ENCODE data around the gene TRIO.

Gene TRIO

GRCh38 chr5:14447958-14448911 is 305.1 kb downstream of the TRIO start:
- Histone ChIP-seq H3K36me3 (ENCODE audit: control insufficient read depth in 2 of 2, insufficient read depth in 2 of 2, low read length in 2 of 2) (peaks cover 0 to 11% of the 10 kb centered on the region in 2 donors), H3K9me3 (ENCODE audit: control insufficient read depth in 2 of 2, low read length in 2 of 2) (no peaks in the 10 kb centered on the region), H3K9ac (ENCODE audit: low read depth in 1 of 2, low read length in 2 of 2) (peak overlapping the region in 1 of 2 donors; percentile 7), H3K27ac (ENCODE audit: low read depth in 2 of 2, low read length in 2 of 2) (peak overlapping the region; percentile 44 to 58), H3K4me1 (ENCODE audit: control insufficient read depth in 2 of 2, insufficient read depth in 2 of 2, low read length in 2 of 2) (peaks cover 16 to 31% of the 10 kb centered on the region in 2 donors), H3K4me3 (ENCODE audit: low read length in 2 of 2) (peak overlapping the region in 1 of 2 donors; percentile 4), H3K27me3 (ENCODE audit: control insufficient read depth in 2 of 2, insufficient read depth in 2 of 2, low read length in 2 of 2) (no peaks in the 10 kb centered on the region)

GRCh38 chr5:14449052-14449661 is 306.0 kb downstream of the TRIO start:
- Histone ChIP-seq H3K9me3 (ENCODE audit: control insufficient read depth in 2 of 2, low read length in 2 of 2) (no peaks in the 10 kb centered on the region), H3K9ac (ENCODE audit: low read depth in 1 of 2, low read length in 2 of 2) (no peak overlapping the region), H3K36me3 (ENCODE audit: control insufficient read depth in 2 of 2, insufficient read depth in 2 of 2, low read length in 2 of 2) (peaks cover 0 to 11% of the 10 kb centered on the region in 2 donors), H3K27ac (ENCODE audit: low read depth in 2 of 2, low read length in 2 of 2) (peak overlapping the region; percentile 44 to 58), H3K4me3 (ENCODE audit: low read length in 2 of 2) (no peak overlapping the region), H3K27me3 (ENCODE audit: control insufficient read depth in 2 of 2, insufficient read depth in 2 of 2, low read length in 2 of 2) (no peaks in the 10 kb centered on the region), H3K4me1 (ENCODE audit: control insufficient read depth in 2 of 2, insufficient read depth in 2 of 2, low read length in 2 of 2) (peaks cover 13 to 24% of the 10 kb centered on the region in 2 donors)

GRCh38 chr5:14450018-14450524 is 306.9 kb downstream of the TRIO start:
- H3K27ac ChIP-seq (ENCODE audit: low read depth in 2 of 2, low read length in 2 of 2), result peak overlapping the region; percentile 26 to 38
- no peaks in the 10 kb centered on the region for H3K9me3 ChIP-seq (ENCODE audit: control insufficient read depth in 2 of 2, low read length in 2 of 2)
- no peaks in the 10 kb centered on the region for H3K27me3 ChIP-seq (ENCODE audit: control insufficient read depth in 2 of 2, insufficient read depth in 2 of 2, low read length in 2 of 2)
- H3K9ac ChIP-seq (ENCODE audit: low read depth in 1 of 2, low read length in 2 of 2), result no peak overlapping the region
- H3K36me3 ChIP-seq (ENCODE audit: control insufficient read depth in 2 of 2, insufficient read depth in 2 of 2, low read length in 2 of 2), result peaks cover 4 to 20% of the 10 kb centered on the region in 2 donors
- H3K4me3 ChIP-seq (ENCODE audit: low read length in 2 of 2), result no peak overlapping the region
- H3K4me1 ChIP-seq (ENCODE audit: control insufficient read depth in 2 of 2, insufficient read depth in 2 of 2, low read length in 2 of 2), result peaks cover 13 to 20% of the 10 kb centered on the region in 2 donors

GRCh38 chr5:14450742-14451141 is 307.6 kb downstream of the TRIO start:
- Histone ChIP-seq H3K4me3 (ENCODE audit: low read length in 2 of 2) (no peak overlapping the region), H3K36me3 (ENCODE audit: control insufficient read depth in 2 of 2, insufficient read depth in 2 of 2, low read length in 2 of 2) (peaks cover 4 to 20% of the 10 kb centered on the region in 2 donors), H3K9ac (ENCODE audit: low read depth in 1 of 2, low read length in 2 of 2) (no peak overlapping the region), H3K4me1 (ENCODE audit: control insufficient read depth in 2 of 2, insufficient read depth in 2 of 2, low read length in 2 of 2) (peaks cover 13 to 20% of the 10 kb centered on the region in 2 donors), H3K27me3 (ENCODE audit: control insufficient read depth in 2 of 2, insufficient read depth in 2 of 2, low read length in 2 of 2) (no peaks in the 10 kb centered on the region), H3K27ac (ENCODE audit: low read depth in 2 of 2, low read length in 2 of 2) (no peak overlapping the region), H3K9me3 (ENCODE audit: control insufficient read depth in 2 of 2, low read length in 2 of 2) (no peaks in the 10 kb centered on the region)

- Histone ChIP-seq H3K9ac (ENCODE audit: low read depth in 1 of 2, low read length in 2 of 2) (no peak overlapping the region), H3K27me3 (ENCODE audit: control insufficient read depth in 2 of 2, insufficient read depth in 2 of 2, low read length in 2 of 2) (no peaks in the 10 kb centered on the region), H3K36me3 (ENCODE audit: control insufficient read depth in 2 of 2, insufficient read depth in 2 of 2, low read length in 2 of 2) (peaks cover 8 to 20% of the 10 kb centered on the region in 2 donors), H3K4me1 (ENCODE audit: control insufficient read depth in 2 of 2, insufficient read depth in 2 of 2, low read length in 2 of 2) (peaks cover 13 to 20% of the 10 kb centered on the region in 2 donors), H3K4me3 (ENCODE audit: low read length in 2 of 2) (no peak overlapping the region), H3K9me3 (ENCODE audit: control insufficient read depth in 2 of 2, low read length in 2 of 2) (no peaks in the 10 kb centered on the region), H3K27ac (ENCODE audit: low read depth in 2 of 2, low read length in 2 of 2) (no peak overlapping the region)
Measured at GRCh38 chr5:14451871-14452270, 308.7 kb downstream of the TRIO start.

- no peaks in the 10 kb centered on the region for H3K9me3 ChIP-seq (ENCODE audit: control insufficient read depth in 2 of 2, low read length in 2 of 2)
- H3K4me1 ChIP-seq (ENCODE audit: control insufficient read depth in 2 of 2, insufficient read depth in 2 of 2, low read length in 2 of 2), result peaks cover 11 to 17% of the 10 kb centered on the region in 2 donors
- peaks cover 8 to 20% of the 10 kb centered on the region in 2 donors for H3K36me3 ChIP-seq (ENCODE audit: control insufficient read depth in 2 of 2, insufficient read depth in 2 of 2, low read length in 2 of 2)
- no peaks in the 10 kb centered on the region for H3K27me3 ChIP-seq (ENCODE audit: control insufficient read depth in 2 of 2, insufficient read depth in 2 of 2, low read length in 2 of 2)
- H3K4me3 ChIP-seq (ENCODE audit: low read length in 2 of 2), result no peak overlapping the region
- no peak overlapping the region for H3K9ac ChIP-seq (ENCODE audit: low read depth in 1 of 2, low read length in 2 of 2)
- H3K27ac ChIP-seq (ENCODE audit: low read depth in 2 of 2, low read length in 2 of 2), result no peak overlapping the region
Measured at GRCh38 chr5:14452685-14453454, 309.7 kb downstream of the TRIO start.

- Histone ChIP-seq H3K27ac (ENCODE audit: low read depth in 2 of 2, low read length in 2 of 2) (no peak overlapping the region), H3K36me3 (ENCODE audit: control insufficient read depth in 2 of 2, insufficient read depth in 2 of 2, low read length in 2 of 2) (peaks cover 8 to 23% of the 10 kb centered on the region in 2 donors)
Measured at GRCh38 chr5:14453481-14453880, 310.3 kb downstream of the TRIO start.

GRCh38 chr5:14455814-14456321 is 312.7 kb downstream of the TRIO start:
- H3K36me3 ChIP-seq (ENCODE audit: control insufficient read depth in 2 of 2, insufficient read depth in 2 of 2, low read length in 2 of 2), result peaks cover 20 to 32% of the 10 kb centered on the region in 2 donors

More at GRCh38 chr5:14453481-14453880, 310.3 kb downstream of the TRIO start:
- no peak overlapping the region for H3K4me3 ChIP-seq (ENCODE audit: low read length in 2 of 2)
- H3K4me1 ChIP-seq (ENCODE audit: control insufficient read depth in 2 of 2, insufficient read depth in 2 of 2, low read length in 2 of 2), result peaks cover 5 to 11% of the 10 kb centered on the region in 2 donors
- H3K27me3 ChIP-seq (ENCODE audit: control insufficient read depth in 2 of 2, insufficient read depth in 2 of 2, low read length in 2 of 2), result no peaks in the 10 kb centered on the region
- no peak overlapping the region for H3K9ac ChIP-seq (ENCODE audit: low read depth in 1 of 2, low read length in 2 of 2)
- H3K9me3 ChIP-seq (ENCODE audit: control insufficient read depth in 2 of 2, low read length in 2 of 2), result no peaks in the 10 kb centered on the region

GRCh38 chr5:14457476-14457875 is 314.3 kb downstream of the TRIO start:
- H3K4me3 ChIP-seq (ENCODE audit: low read length in 2 of 2), result no peak overlapping the region
- no peak overlapping the region for H3K27ac ChIP-seq (ENCODE audit: low read depth in 2 of 2, low read length in 2 of 2)
- H3K36me3 ChIP-seq (ENCODE audit: control insufficient read depth in 2 of 2, insufficient read depth in 2 of 2, low read length in 2 of 2), result peaks cover 30 to 32% of the 10 kb centered on the region in 2 donors
- H3K4me1 ChIP-seq (ENCODE audit: control insufficient read depth in 2 of 2, insufficient read depth in 2 of 2, low read length in 2 of 2), result no peaks in the 10 kb centered on the region
- H3K9ac ChIP-seq (ENCODE audit: low read depth in 1 of 2, low read length in 2 of 2), result no peak overlapping the region
- H3K27me3 ChIP-seq (ENCODE audit: control insufficient read depth in 2 of 2, insufficient read depth in 2 of 2, low read length in 2 of 2), result no peaks in the 10 kb centered on the region
- H3K9me3 ChIP-seq (ENCODE audit: control insufficient read depth in 2 of 2, low read length in 2 of 2), result no peaks in the 10 kb centered on the region

More at GRCh38 chr5:14455814-14456321, 312.7 kb downstream of the TRIO start:
- Histone ChIP-seq H3K9ac (ENCODE audit: low read depth in 1 of 2, low read length in 2 of 2) (no peak overlapping the region), H3K27ac (ENCODE audit: low read depth in 2 of 2, low read length in 2 of 2) (no peak overlapping the region), H3K9me3 (ENCODE audit: control insufficient read depth in 2 of 2, low read length in 2 of 2) (no peaks in the 10 kb centered on the region), H3K27me3 (ENCODE audit: control insufficient read depth in 2 of 2, insufficient read depth in 2 of 2, low read length in 2 of 2) (no peaks in the 10 kb centered on the region), H3K4me3 (ENCODE audit: low read length in 2 of 2) (no peak overlapping the region), H3K4me1 (ENCODE audit: control insufficient read depth in 2 of 2, insufficient read depth in 2 of 2, low read length in 2 of 2) (no peaks in the 10 kb centered on the region)
